H9 (cell line): ENCODE measurements around the gene FABP3. TPM values are rescaled to one million over a fixed set of nuclear protein-coding genes. Genes with fewer than 3 reads are reported as not detected.

ENCODE experiments used
- DNase-seq: peaks from one replicate; pipeline ENCODE4 v3.0.0-alpha.2; 2017
- H2AFZ ChIP-seq: one replicate; pipeline ENCODE4 v1.6.1; 2013; ENCODE audit warnings: mild to moderate bottlenecking, low read length, control low read depth, moderate library complexity
- H2AK5ac ChIP-seq: 2 replicates; pipeline ENCODE4 v1.6.1; 2013; ENCODE audit warnings: low read length, control low read depth, mixed read lengths; ENCODE audit not compliant: insufficient read length
- H2BK120ac ChIP-seq: one replicate; pipeline ENCODE4 v1.6.1; 2013; ENCODE audit warnings: low read depth, mild to moderate bottlenecking, low read length, control low read depth, inconsistent platforms; ENCODE audit not compliant: poor library complexity, severe bottlenecking
- H2BK12ac ChIP-seq: 2 replicates; pipeline ENCODE4 v1.6.1; 2013; ENCODE audit warnings: low read length, control low read depth, mixed read lengths, low read depth; ENCODE audit not compliant: insufficient read length
- H2BK15ac ChIP-seq: 2 replicates; pipeline ENCODE4 v1.6.1; 2013; ENCODE audit warnings: low read depth, low read length, control low read depth
- H2BK20ac ChIP-seq: one replicate; pipeline ENCODE4 v1.6.1; 2013; ENCODE audit warnings: low read depth, mild to moderate bottlenecking, low read length, control low read depth, inconsistent platforms; ENCODE audit not compliant: poor library complexity, severe bottlenecking
- H2BK5ac ChIP-seq: 2 replicates; pipeline ENCODE4 v1.6.1; 2013; ENCODE audit warnings: low read length, control low read depth, mixed read lengths; ENCODE audit not compliant: insufficient read length
- H3K14ac ChIP-seq: 2 replicates; pipeline ENCODE4 v1.6.1; 2013; ENCODE audit warnings: low read length, control low read depth; ENCODE audit not compliant: insufficient read depth
- H3K18ac ChIP-seq: 2 replicates; pipeline ENCODE4 v1.6.1; 2013; ENCODE audit warnings: low read depth, mild to moderate bottlenecking, mixed read lengths, low read length, control low read depth; ENCODE audit not compliant: insufficient read length
- H3K23ac ChIP-seq: 2 replicates; pipeline ENCODE4 v1.6.1; 2013; ENCODE audit warnings: low read length, control low read depth, mixed read lengths, low read depth; ENCODE audit not compliant: insufficient read length
- H3K23me2 ChIP-seq: 2 replicates; pipeline ENCODE4 v1.6.1; 2013; ENCODE audit warnings: low read depth, mild to moderate bottlenecking, mixed read lengths, low read length, control low read depth; ENCODE audit not compliant: insufficient read length, poor library complexity, severe bottlenecking
- H3K27ac ChIP-seq: 2 replicates; pipeline ENCODE4 v1.5.1; 2013; ENCODE audit warnings: low read length, control low read depth, mixed read lengths, low read depth; ENCODE audit not compliant: insufficient read length
- H3K27me3 ChIP-seq: 2 replicates; pipeline ENCODE4 v1.6.1; 2013; ENCODE audit warnings: low read length, control low read depth, inconsistent platforms; ENCODE audit not compliant: insufficient read depth
- H3K4ac ChIP-seq: 2 replicates; pipeline ENCODE4 v1.6.1; 2013; ENCODE audit warnings: low read depth, mild to moderate bottlenecking, control low read depth, inconsistent platforms, low read length, moderate library complexity
- H3K4me1 ChIP-seq: 2 replicates; pipeline ENCODE4 v1.6.1; 2013; ENCODE audit warnings: low read length, control low read depth, inconsistent platforms; ENCODE audit not compliant: insufficient read depth
- H3K4me2 ChIP-seq: 2 replicates; pipeline ENCODE4 v1.6.1; 2013; ENCODE audit warnings: low read length, control low read depth, mixed read lengths; ENCODE audit not compliant: insufficient read length, insufficient read depth
- H3K56ac ChIP-seq: 2 replicates; pipeline ENCODE4 v1.6.1; 2013; ENCODE audit warnings: low read depth, mild to moderate bottlenecking, mixed read lengths, low read length, control low read depth; ENCODE audit not compliant: insufficient read length
- H3K79me1 ChIP-seq: 2 replicates; pipeline ENCODE4 v1.6.1; 2013; ENCODE audit warnings: low read depth, mild to moderate bottlenecking, moderate library complexity, low read length, control low read depth, inconsistent platforms; ENCODE audit not compliant: insufficient read depth, poor library complexity, severe bottlenecking
- H3K79me2 ChIP-seq: 2 replicates; pipeline ENCODE4 v1.6.1; 2013; ENCODE audit warnings: low read length, control low read depth, inconsistent platforms; ENCODE audit not compliant: insufficient read depth
- H3K9ac ChIP-seq: 2 replicates; pipeline ENCODE4 v1.6.1; 2013; ENCODE audit warnings: low read length, control low read depth, mixed read lengths; ENCODE audit not compliant: insufficient read length; ENCODE audit errors: extremely low read depth
- H3K9me3 ChIP-seq: one replicate; pipeline ENCODE4 v1.6.1; 2013; ENCODE audit warnings: low read depth, low read length, inconsistent platforms; ENCODE audit not compliant: control insufficient read depth
- H3T11ph ChIP-seq: one replicate; pipeline ENCODE4 v1.6.1; 2013; ENCODE audit warnings: mild to moderate bottlenecking, low read length, control low read depth, inconsistent platforms
- H4K20me1 ChIP-seq: one replicate; pipeline ENCODE4 v1.6.1; 2013; ENCODE audit not compliant: control insufficient read depth, insufficient read length, insufficient read depth
- H4K5ac ChIP-seq: 2 replicates; pipeline ENCODE4 v1.6.1; 2013; ENCODE audit warnings: low read depth, mild to moderate bottlenecking, mixed read lengths, low read length, control low read depth; ENCODE audit not compliant: insufficient read length
- H4K8ac ChIP-seq: replicated peaks from 2 replicates; pipeline ENCODE4 v1.6.1; 2013; ENCODE audit warnings: low read length, control low read depth, mixed read lengths, low read depth; ENCODE audit not compliant: insufficient read length
- H4K91ac ChIP-seq: 2 replicates; pipeline ENCODE4 v1.6.1; 2013; ENCODE audit warnings: low read depth, mild to moderate bottlenecking, moderate library complexity, mixed read lengths, low read length, control low read depth; ENCODE audit not compliant: insufficient read length
- H3K27ac Mint-ChIP-seq, 3 experiments: 2 replicates in 2 of 3; 3 replicates in 1 of 3; pipeline ENCODE4 v1.8.0; 2020 to 2021; ENCODE audit warnings: mixed read lengths in 3 of 3, mild to moderate bottlenecking in 1 of 3, moderate library complexity in 1 of 3
- H3K27me3 Mint-ChIP-seq: 2 replicates; pipeline ENCODE4 v1.8.0; 2021; ENCODE audit warnings: low read depth, mild to moderate bottlenecking, moderate library complexity, mixed read lengths
- H3K36me3 Mint-ChIP-seq, 3 experiments: 2 replicates in 2 of 3; 3 replicates in 1 of 3; pipeline ENCODE4 v1.8.0; 2020 to 2021; ENCODE audit warnings: low read depth in 3 of 3, mixed read lengths in 3 of 3; ENCODE audit not compliant: insufficient read depth in 1 of 3
- H3K4me1 Mint-ChIP-seq, 2 experiments: 2 replicates each; pipeline ENCODE4 v1.8.0; 2020; ENCODE audit warnings: mixed read lengths in 2 of 2
- H3K4me3 Mint-ChIP-seq, 2 experiments: 2 replicates in 1 of 2; 3 replicates in 1 of 2; pipeline ENCODE4 v1.8.0; 2020 to 2021; ENCODE audit warnings: mild to moderate bottlenecking in 2 of 2, mixed read lengths in 2 of 2, moderate library complexity in 1 of 2
- H3K9me3 Mint-ChIP-seq, 2 experiments: 2 replicates in 1 of 2; 3 replicates in 1 of 2; pipeline ENCODE4 v1.8.0; 2020; ENCODE audit warnings: mild to moderate bottlenecking in 2 of 2, mixed read lengths in 2 of 2, moderate library complexity in 1 of 2
- WGBS: extraction: QIAGEN DNeasy Blood & Tissue Kit; methylation state at CpG from one replicate; pipeline ENCODE4 v1.1.7; 2013; ENCODE audit warnings: missing lambda C conversion rate, low lambda C conversion rate, mixed read lengths; ENCODE audit not compliant: insufficient read length; ENCODE audit errors: extremely low coverage; 5-methylcytosine and 5-hydroxymethylcytosine counted together
- total RNA-seq: library from RNA; stranded (reverse); gene quantifications from 2 replicates; pipeline ENCODE4 v1.2.1, GENCODE V29; 2021
- TF ChIP-seq, protein P1 (sequence below): fragments of 200-600 bp; sonication (generic); conservative IDR thresholded peaks from 3 replicates; pipeline ENCODE4 v1.8.0; 2021; ENCODE audit warnings: antibody characterized with exemption, mild to moderate bottlenecking

The FABP3 gene
- total RNA-seq, 1 experiment from 2014 or later = 9.0 TPM

- Mint-ChIP-seq H3K27me3 (peaks cover 20% of the 10 kb centered on the region), H3K4me3 (peak overlapping the region in 1 of 2 experiments; percentile 47; a peak in 3 of 5 replicates), H3K9me3 (no peaks in the 10 kb centered on the region), H3K27ac (peak overlapping the region in 1 of 3 experiments; percentile 14; a peak in 1 of 7 replicates), H3K36me3 (peaks cover 0 to 10% (median 7%) of the 10 kb centered on the region in 3 experiments; a peak in 5 of 7 replicates), H3K4me1 (peaks cover 27 to 39% of the 10 kb centered on the region in 2 experiments)
- Histone ChIP-seq H2AFZ (no peak overlapping the region), H2BK120ac (no peak overlapping the region), H3K9me3 (no peaks in the 10 kb centered on the region), H3K27ac (no peak overlapping the region), H2BK12ac (no peak overlapping the region), H3K23me2 (peaks cover 16% of the 10 kb centered on the region), H2BK15ac (no peak overlapping the region), H3K79me2 (no peaks in the 10 kb centered on the region), H3K4me2 (no peak overlapping the region), H3K4ac (no peak overlapping the region), H3K56ac (no peak overlapping the region), H3K9ac (no peak overlapping the region), H4K20me1 (no peaks in the 10 kb centered on the region), H4K5ac (no peak overlapping the region), H3K79me1 (no peaks in the 10 kb centered on the region), H4K8ac (no peak overlapping the region), H3K23ac (no peak overlapping the region), H2BK20ac (no peak overlapping the region), H3K27me3 (no peaks in the 10 kb centered on the region), H3K18ac (no peak overlapping the region), H2AK5ac (no peak overlapping the region), H3K4me1 (peaks cover 3% of the 10 kb centered on the region; the same call in 1 of the 2 replicates), H3K14ac (no peak overlapping the region), H3T11ph (no peak overlapping the region), H2BK5ac (no peak overlapping the region), H4K91ac (no peak overlapping the region)
- no CpG with 5 or more reads among the region's 7 CpGs for WGBS
- no peak for DNase-seq
- TF ChIP-seq, protein P1, sequence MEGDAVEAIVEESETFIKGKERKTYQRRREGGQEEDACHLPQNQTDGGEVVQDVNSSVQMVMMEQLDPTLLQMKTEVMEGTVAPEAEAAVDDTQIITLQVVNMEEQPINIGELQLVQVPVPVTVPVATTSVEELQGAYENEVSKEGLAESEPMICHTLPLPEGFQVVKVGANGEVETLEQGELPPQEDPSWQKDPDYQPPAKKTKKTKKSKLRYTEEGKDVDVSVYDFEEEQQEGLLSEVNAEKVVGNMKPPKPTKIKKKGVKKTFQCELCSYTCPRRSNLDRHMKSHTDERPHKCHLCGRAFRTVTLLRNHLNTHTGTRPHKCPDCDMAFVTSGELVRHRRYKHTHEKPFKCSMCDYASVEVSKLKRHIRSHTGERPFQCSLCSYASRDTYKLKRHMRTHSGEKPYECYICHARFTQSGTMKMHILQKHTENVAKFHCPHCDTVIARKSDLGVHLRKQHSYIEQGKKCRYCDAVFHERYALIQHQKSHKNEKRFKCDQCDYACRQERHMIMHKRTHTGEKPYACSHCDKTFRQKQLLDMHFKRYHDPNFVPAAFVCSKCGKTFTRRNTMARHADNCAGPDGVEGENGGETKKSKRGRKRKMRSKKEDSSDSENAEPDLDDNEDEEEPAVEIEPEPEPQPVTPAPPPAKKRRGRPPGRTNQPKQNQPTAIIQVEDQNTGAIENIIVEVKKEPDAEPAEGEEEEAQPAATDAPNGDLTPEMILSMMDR = no peak
Measured at GRCh38 chr1:31416101-31416736, 43.3 kb upstream of the FABP3 start.
